ENCODE measurements around the gene CXCR4.

CXCR4 gene

GRCh38 chr2:136121204-136121910 is 3.4 kb upstream of the CXCR4 start:
- WGBS: 88% methylated on average over 3 of the region's 3 CpGs
- Histone ChIP-seq H3K27me3 (ENCODE audit: insufficient read depth, low read length) (peaks cover 44% of the 10 kb centered on the region), H3K4me1 (ENCODE audit: insufficient read depth, low read length) (peaks cover 35% of the 10 kb centered on the region), H3K27ac (ENCODE audit: low read depth, low read length) (no peak overlapping the region), H3K4me3 (ENCODE audit: low read length) (no peak overlapping the region), H3K36me3 (ENCODE audit: insufficient read depth, low read length) (no peaks in the 10 kb centered on the region), H3K9ac (ENCODE audit: low read depth, low read length) (no peak overlapping the region), H3K9me3 (ENCODE audit: insufficient read depth, low read depth, low read length) (no peaks in the 10 kb centered on the region)

GRCh38 chr2:136119717-136120675 is 2.0 kb upstream of the CXCR4 start:
- H3K9me3 ChIP-seq (ENCODE audit: insufficient read depth, low read depth, low read length): no peaks in the 10 kb centered on the region
- H3K4me1 ChIP-seq (ENCODE audit: insufficient read depth, low read length): peaks cover 26% of the 10 kb centered on the region
- H3K27me3 ChIP-seq (ENCODE audit: insufficient read depth, low read length): peaks cover 58% of the 10 kb centered on the region
- WGBS: 23% methylated on average over 9 of the region's 16 CpGs
- H3K9ac ChIP-seq (ENCODE audit: low read depth, low read length): no peak overlapping the region
- H3K27ac ChIP-seq (ENCODE audit: low read depth, low read length): no peak overlapping the region
- H3K36me3 ChIP-seq (ENCODE audit: insufficient read depth, low read length): peaks cover 5% of the 10 kb centered on the region; the same call in 1 of the 2 replicates
- H3K4me3 ChIP-seq (ENCODE audit: low read length): peak overlapping the region; percentile 64

DNA sequence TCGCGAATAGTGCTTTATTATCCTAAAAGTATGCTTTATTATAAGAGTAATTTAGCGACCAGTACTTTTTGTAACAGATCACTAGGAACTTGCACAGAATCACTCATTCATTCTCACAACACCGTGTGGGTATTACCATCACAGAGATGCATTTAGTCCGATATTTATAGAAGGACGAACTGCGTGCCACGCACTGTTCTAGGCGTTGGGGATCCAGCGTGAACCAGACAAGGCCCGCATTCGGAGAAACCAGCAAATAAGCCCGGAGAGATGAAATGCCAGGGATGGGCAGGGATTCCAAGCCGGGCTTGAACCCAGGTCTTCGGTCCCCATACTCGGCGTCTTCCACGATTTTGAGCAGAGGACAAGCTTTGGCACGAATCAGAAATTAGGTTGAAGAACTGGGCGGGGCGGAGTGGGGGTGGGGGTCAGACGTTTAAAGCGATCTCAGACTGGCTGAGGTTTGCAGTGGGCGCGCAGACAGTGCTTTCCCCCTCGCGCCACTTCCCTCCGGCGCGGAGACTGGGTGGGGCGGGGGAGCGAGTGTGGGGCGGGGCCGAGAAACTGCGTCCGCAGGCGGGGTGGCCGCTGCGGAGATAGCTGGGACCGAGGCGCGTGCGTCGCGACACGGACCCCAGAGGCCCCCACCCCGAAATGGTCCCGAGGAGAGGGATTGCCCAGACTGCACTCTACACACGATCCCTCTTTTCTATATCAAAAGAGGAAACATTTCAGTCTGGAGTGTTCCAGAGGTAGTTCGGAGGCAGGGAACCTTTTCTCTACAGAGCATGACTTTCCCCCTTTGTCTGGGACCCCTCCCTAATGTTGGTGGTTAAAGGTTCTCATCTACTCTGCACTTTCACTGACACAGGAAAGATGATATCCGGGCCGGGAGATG is 1.1 kb upstream of the CXCR4 start:
- peak overlapping the region; percentile 64 for H3K4me3 ChIP-seq (ENCODE audit: low read length)
- H3K4me1 ChIP-seq (ENCODE audit: insufficient read depth, low read length): peaks cover 20% of the 10 kb centered on the region
- WGBS: 1% methylated on average over 45 of the region's 52 CpGs
- peaks cover 65% of the 10 kb centered on the region for H3K27me3 ChIP-seq (ENCODE audit: insufficient read depth, low read length)
- no peaks in the 10 kb centered on the region for H3K9me3 ChIP-seq (ENCODE audit: insufficient read depth, low read depth, low read length)
- H3K9ac ChIP-seq (ENCODE audit: low read depth, low read length): no peak overlapping the region
- no peak overlapping the region for H3K27ac ChIP-seq (ENCODE audit: low read depth, low read length)
- H3K36me3 ChIP-seq (ENCODE audit: insufficient read depth, low read length): peaks cover 13% of the 10 kb centered on the region; the same call in 1 of the 2 replicates

DNA sequence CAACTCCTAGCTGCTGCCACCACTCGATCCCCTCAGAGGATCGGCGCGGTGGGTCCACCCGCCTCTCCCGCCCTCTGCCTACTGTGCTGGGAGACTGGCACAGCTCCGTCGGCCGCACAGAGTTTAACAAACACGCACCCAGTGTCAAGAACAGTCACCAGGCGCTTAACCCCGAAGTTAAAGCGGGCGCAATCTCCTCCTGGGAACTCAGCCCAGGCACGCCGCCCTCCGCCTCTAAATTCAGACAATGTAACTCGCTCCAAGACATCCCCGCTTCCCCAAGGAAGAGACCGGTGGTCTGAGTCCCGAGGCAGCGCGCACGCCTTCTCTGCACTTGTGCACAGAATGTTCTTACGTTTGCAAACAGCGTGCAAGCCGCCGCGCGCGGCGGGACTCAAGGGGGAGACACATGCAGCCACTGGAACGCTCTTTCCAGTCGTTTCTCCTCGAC is 533 bp downstream of the CXCR4 start:
- Histone ChIP-seq H3K27me3 (ENCODE audit: insufficient read depth, low read length) (peaks cover 65% of the 10 kb centered on the region), H3K4me3 (ENCODE audit: low read length) (peak overlapping the region; percentile 64)

DNA sequence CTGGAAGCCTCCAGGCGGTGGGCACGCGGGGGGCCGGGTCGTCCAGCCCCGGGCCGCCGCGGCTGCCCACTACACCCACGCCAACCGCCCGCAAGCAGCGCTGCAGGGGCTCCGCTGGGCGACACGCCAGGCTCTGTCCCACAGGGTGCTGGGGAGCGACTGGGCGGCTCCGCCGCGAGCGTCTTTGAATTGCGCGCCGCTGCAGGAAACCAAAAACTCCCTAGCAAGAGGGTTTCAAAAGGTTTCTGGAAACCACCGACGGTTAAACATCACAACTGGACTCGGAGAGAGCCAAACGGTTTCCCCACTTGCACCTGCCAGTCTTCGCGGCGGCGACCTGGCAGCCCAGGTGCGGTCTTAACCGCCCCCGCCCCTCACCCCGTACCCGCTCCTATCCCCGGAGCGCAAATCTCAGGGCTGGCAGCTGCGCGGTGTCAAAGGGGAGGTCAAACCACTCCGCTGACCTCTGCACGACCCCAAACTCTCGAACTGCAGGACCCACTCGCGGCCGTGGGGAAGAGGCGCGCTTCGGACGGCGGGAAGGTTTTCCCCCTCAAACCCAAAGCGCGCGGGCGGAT is 1.0 kb downstream of the CXCR4 start:
- under 1% methylated on average over 57 of the region's 57 CpGs for WGBS
- peaks cover 19% of the 10 kb centered on the region; the same call in 1 of the 2 replicates for H3K36me3 ChIP-seq (ENCODE audit: insufficient read depth, low read length)
- H3K27me3 ChIP-seq (ENCODE audit: insufficient read depth, low read length): peaks cover 65% of the 10 kb centered on the region
- H3K4me1 ChIP-seq (ENCODE audit: insufficient read depth, low read length): peaks cover 30% of the 10 kb centered on the region
- H3K27ac ChIP-seq (ENCODE audit: low read depth, low read length): no peak overlapping the region
- H3K9ac ChIP-seq (ENCODE audit: low read depth, low read length): peak overlapping the region; percentile 33
- no peaks in the 10 kb centered on the region for H3K9me3 ChIP-seq (ENCODE audit: insufficient read depth, low read depth, low read length)
- H3K4me3 ChIP-seq (ENCODE audit: low read length): peak overlapping the region; percentile 64

More for the DNA sequence above, 533 bp downstream of the CXCR4 start:
- H3K4me1 ChIP-seq (ENCODE audit: insufficient read depth, low read length): peaks cover 27% of the 10 kb centered on the region
- no peaks in the 10 kb centered on the region for H3K9me3 ChIP-seq (ENCODE audit: insufficient read depth, low read depth, low read length)
- WGBS: under 1% methylated on average over 35 of the region's 35 CpGs
- H3K27ac ChIP-seq (ENCODE audit: low read depth, low read length): no peak overlapping the region
- H3K9ac ChIP-seq (ENCODE audit: low read depth, low read length): peak overlapping the region; percentile 33; the same call in 1 of the 2 replicates
- peaks cover 19% of the 10 kb centered on the region; the same call in 1 of the 2 replicates for H3K36me3 ChIP-seq (ENCODE audit: insufficient read depth, low read length)

DNA sequence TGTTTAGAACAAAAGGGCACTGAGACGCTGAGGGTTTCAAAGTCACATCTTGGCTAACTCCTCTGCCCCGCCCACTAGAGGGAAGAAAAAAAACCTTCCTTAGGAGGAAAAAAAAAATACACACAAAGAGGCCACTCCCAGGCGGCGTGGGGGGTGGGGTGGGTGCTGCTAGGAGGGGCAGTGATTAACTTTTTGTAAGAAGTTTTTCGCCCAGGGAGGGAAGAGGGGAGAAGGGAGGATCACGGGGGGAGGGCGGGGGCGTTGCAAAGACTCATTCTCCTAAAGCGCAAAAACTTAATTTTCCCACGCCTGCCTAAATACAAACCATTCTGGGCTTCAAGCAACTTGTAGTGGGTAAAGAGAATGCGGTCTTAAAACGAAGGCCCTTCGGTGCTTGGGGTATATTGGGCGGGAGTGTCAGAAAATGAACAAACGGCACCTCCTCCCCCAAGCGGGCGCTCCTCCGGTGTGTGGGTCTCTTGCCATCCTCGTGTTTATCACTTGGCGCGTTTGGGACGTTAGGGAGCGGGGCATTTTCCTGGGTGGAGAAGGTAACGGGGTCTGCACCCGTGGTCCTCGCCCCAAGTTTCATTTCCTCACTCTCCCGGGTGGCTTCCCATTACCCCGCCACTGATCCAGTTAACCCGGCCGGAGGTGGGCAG is 1.7 kb downstream of the CXCR4 start:
- Histone ChIP-seq H3K27me3 (ENCODE audit: insufficient read depth, low read length) (peaks cover 61% of the 10 kb centered on the region), H3K9ac (ENCODE audit: low read depth, low read length) (peak overlapping the region; percentile 33; the same call in 1 of the 2 replicates), H3K27ac (ENCODE audit: low read depth, low read length) (no peak overlapping the region), H3K4me1 (ENCODE audit: insufficient read depth, low read length) (peaks cover 26% of the 10 kb centered on the region; the same call in 1 of the 2 replicates), H3K4me3 (ENCODE audit: low read length) (peak overlapping the region; percentile 64), H3K9me3 (ENCODE audit: insufficient read depth, low read depth, low read length) (no peaks in the 10 kb centered on the region), H3K36me3 (ENCODE audit: insufficient read depth, low read length) (peaks cover 19% of the 10 kb centered on the region; the same call in 1 of the 2 replicates)
- 2% methylated on average over 22 of the region's 30 CpGs for WGBS

- no peak overlapping the region for H3K9ac ChIP-seq (ENCODE audit: low read depth, low read length)
- no peak overlapping the region for H3K27ac ChIP-seq (ENCODE audit: low read depth, low read length)
- no peaks in the 10 kb centered on the region for H3K9me3 ChIP-seq (ENCODE audit: insufficient read depth, low read depth, low read length)
- peaks cover 23% of the 10 kb centered on the region; the same call in 1 of the 2 replicates for H3K4me1 ChIP-seq (ENCODE audit: insufficient read depth, low read length)
- H3K27me3 ChIP-seq (ENCODE audit: insufficient read depth, low read length): peaks cover 51% of the 10 kb centered on the region
- peaks cover 19% of the 10 kb centered on the region; the same call in 1 of the 2 replicates for H3K36me3 ChIP-seq (ENCODE audit: insufficient read depth, low read length)
- peak overlapping the region; percentile 64; the same call in 1 of the 2 replicates for H3K4me3 ChIP-seq (ENCODE audit: low read length)
- WGBS: 96% methylated on average over 12 of the region's 12 CpGs
Observed at GRCh38 chr2:136115183-136115761, 2.7 kb downstream of the CXCR4 start.

GRCh38 chr2:136114382-136114781 is 3.6 kb downstream of the CXCR4 start:
- Histone ChIP-seq H3K9ac (ENCODE audit: low read depth, low read length) (no peak overlapping the region), H3K4me3 (ENCODE audit: low read length) (no peak overlapping the region), H3K27ac (ENCODE audit: low read depth, low read length) (no peak overlapping the region), H3K27me3 (ENCODE audit: insufficient read depth, low read length) (peaks cover 42% of the 10 kb centered on the region), H3K36me3 (ENCODE audit: insufficient read depth, low read length) (peaks cover 19% of the 10 kb centered on the region; the same call in 1 of the 2 replicates), H3K4me1 (ENCODE audit: insufficient read depth, low read length) (peaks cover 15% of the 10 kb centered on the region; the same call in 1 of the 2 replicates), H3K9me3 (ENCODE audit: insufficient read depth, low read depth, low read length) (no peaks in the 10 kb centered on the region)
- WGBS: 92% methylated on average over 6 of the region's 6 CpGs

DNA sequence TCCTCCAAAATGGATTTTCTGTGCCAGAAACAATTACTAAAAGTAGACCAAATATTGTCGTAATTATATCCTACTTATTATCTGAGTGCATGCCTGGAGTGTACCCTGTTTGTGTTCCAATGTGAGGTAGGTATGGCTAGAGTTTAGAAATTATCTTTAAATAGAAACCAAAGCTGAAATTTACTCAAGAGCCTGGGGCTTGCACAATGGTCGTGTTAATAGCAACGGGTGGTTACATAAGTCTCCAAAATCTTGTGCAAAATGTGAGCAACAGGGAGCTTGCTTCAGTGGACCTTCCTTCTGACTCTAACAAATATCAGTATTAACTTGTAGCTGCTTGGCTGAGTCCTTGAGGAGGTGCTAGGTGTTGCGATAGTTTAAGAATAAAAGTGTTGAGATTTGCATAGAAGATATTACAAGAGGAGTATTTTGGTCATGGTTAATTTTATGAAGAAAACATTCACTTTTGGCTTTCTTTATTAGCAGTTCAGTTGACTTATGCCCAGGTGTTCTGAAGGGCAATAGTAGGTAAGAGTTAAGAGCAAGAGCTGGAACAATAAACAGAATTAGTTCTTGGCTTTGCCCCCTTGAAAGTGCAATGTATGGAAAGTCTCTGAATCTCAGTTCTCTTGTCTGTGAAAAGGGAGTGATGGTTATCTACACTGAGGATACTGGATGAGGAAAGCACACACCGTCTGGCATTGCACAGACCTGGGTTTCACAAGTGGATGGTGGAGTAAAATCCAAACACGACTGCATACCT is 4.6 kb downstream of the CXCR4 start:
- Histone ChIP-seq H3K36me3 (ENCODE audit: insufficient read depth, low read length) (peaks cover 19% of the 10 kb centered on the region; the same call in 1 of the 2 replicates), H3K4me1 (ENCODE audit: insufficient read depth, low read length) (peaks cover 15% of the 10 kb centered on the region; the same call in 1 of the 2 replicates), H3K27me3 (ENCODE audit: insufficient read depth, low read length) (peaks cover 33% of the 10 kb centered on the region), H3K9me3 (ENCODE audit: insufficient read depth, low read depth, low read length) (no peaks in the 10 kb centered on the region), H3K4me3 (ENCODE audit: low read length) (no peak overlapping the region), H3K9ac (ENCODE audit: low read depth, low read length) (no peak overlapping the region), H3K27ac (ENCODE audit: low read depth, low read length) (no peak overlapping the region)
- 90% methylated on average over 6 of the region's 6 CpGs for WGBS
